T-helper 2 cell treated with Interferon-gamma antibody and Interleukin-4, amounts not matched to agents 100 ng/mL and 5 ng/mL, for 36 hours (primary cell): ENCODE data around the gene SH3TC2. TPM values are rescaled to one million over a fixed set of nuclear protein-coding genes. Genes with fewer than 3 reads are reported as not detected.

Source experiments
- total RNA-seq: library from RNA; stranded (reverse); gene quantifications from 2 replicates; pipeline ENCODE4 v1.2.3, GENCODE V29; 2022

Gene SH3TC2
- total RNA-seq, 1 donor from 2014 or later, result not detected

Other genes with a start within 250 kb of the SH3TC2 start
- gene ADRB2, start 236.5 kb downstream of the SH3TC2 start, total RNA-seq, result 0.34 and 0.70 TPM in 2 replicates
- gene ABLIM3, start 78.4 kb upstream of the SH3TC2 start, total RNA-seq, result not detected in 2 replicates
- not detected in 2 replicates for gene AFAP1L1, start 208.8 kb upstream of the SH3TC2 start, total RNA-seq